ENCODE data around the gene ZNF362.

DNA sequence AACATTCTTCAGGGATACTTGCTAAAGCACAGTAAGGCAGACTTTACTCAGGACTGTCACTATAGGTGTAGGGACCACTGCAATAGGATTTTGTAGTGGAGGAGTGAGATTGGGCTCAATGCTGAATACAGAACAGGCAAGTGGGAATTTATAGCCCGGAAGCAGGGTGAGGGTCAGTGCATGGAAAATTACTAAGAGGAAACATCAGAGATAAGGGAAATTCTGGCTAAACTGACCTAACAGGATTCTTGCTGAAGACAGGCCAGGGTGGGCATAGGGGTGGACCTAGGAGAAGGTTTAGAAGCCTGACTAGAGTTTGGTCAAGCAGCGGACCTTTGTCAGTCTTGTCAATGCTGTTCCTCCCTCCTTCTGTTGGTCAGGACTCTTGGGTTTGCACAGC lies 20.8 kb upstream of the ZNF362 start:
- TF ChIP-seq, protein P1, sequence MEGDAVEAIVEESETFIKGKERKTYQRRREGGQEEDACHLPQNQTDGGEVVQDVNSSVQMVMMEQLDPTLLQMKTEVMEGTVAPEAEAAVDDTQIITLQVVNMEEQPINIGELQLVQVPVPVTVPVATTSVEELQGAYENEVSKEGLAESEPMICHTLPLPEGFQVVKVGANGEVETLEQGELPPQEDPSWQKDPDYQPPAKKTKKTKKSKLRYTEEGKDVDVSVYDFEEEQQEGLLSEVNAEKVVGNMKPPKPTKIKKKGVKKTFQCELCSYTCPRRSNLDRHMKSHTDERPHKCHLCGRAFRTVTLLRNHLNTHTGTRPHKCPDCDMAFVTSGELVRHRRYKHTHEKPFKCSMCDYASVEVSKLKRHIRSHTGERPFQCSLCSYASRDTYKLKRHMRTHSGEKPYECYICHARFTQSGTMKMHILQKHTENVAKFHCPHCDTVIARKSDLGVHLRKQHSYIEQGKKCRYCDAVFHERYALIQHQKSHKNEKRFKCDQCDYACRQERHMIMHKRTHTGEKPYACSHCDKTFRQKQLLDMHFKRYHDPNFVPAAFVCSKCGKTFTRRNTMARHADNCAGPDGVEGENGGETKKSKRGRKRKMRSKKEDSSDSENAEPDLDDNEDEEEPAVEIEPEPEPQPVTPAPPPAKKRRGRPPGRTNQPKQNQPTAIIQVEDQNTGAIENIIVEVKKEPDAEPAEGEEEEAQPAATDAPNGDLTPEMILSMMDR (conservative IDR thresholded peaks at IDR 0.05; ENCODE audit: low read length) = no peak
- no peak for TF ChIP-seq EZH2phosphoT487 (IDR thresholded peaks at IDR 0.05; ENCODE audit: borderline replicate concordance, low read depth, low read length)
